ENCODE measurements around the gene ZSWIM6. TPM values are rescaled to one million over a fixed set of nuclear protein-coding genes. Genes with fewer than 3 reads are reported as not detected.
A peak's percentile ranks its signal among the peaks of the same experiment; 100 is the strongest.

The ZSWIM6 gene
- total RNA-seq, 2 donors from 2014 or later, result 3.2 to 4.9 TPM

- Mint-ChIP-seq H3K27me3 (peaks cover 13% of the 10 kb centered on the region), H3K9me3 (no peaks in the 10 kb centered on the region), H3K27ac (peak overlapping the region; percentile 63), H3K4me3 (peak overlapping the region; percentile 83), H3K36me3 (ENCODE audit: low read depth) (peaks cover 27% of the 10 kb centered on the region), H3K4me1 (peaks cover 23% of the 10 kb centered on the region)
- ATAC-seq (replicated peaks), result no peak
Measured at GRCh38 chr5:61333321-61333953, 1.4 kb downstream of the ZSWIM6 start.

DNA sequence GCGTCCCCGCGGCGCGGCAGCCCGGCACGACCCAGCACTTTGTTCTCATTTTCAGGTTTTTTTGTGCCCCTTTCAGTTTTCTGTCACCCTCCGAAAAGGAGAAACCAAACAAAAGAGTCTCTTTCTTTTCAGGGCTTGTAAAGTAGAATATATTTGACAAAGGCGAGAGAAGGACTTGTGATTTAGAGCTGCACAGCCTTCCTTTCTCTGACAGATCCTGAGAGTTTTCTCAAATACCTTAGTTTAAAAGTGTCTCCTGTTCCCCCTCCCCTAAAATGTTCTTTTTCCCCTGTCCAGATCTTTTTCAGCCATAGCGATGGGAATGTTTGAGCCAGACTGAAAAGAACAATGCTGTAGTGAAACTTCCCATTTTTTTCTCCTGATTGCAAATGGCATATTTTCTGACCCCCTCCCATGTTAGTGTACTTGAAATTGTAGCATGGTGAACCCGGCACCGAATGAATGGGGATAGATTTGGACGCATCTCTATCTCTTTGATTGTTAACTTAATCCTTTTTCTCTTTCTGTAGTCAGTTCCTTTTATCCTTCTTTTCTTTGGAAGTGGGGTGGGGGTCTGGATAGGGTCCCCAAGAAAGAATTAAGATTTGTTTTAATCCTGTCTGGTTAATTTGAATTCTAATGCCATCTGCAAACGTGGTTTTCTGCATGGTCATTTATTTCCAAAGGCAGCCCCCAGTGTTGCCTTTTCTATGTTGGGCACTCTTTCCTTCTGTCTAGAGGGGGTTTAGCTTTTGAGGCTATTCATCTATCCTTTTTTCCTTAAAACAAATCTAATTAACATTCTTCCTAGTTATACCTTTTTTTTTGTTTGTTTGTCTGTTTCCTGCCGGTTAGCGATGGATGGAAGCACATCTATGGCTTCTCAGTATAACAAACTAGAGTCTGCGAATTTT lies 2.2 kb downstream of the ZSWIM6 start:
- Mint-ChIP-seq H3K9me3 (no peaks in the 10 kb centered on the region), H3K36me3 (ENCODE audit: low read depth) (peaks cover 27% of the 10 kb centered on the region), H3K27me3 (peaks cover 5% of the 10 kb centered on the region), H3K27ac (peak overlapping the region; percentile 63), H3K4me3 (peak overlapping the region; percentile 83), H3K4me1 (peaks cover 15% of the 10 kb centered on the region)
- no peak for ATAC-seq (replicated peaks)

GRCh38 chr5:61334868-61335615 lies 3.0 kb downstream of the ZSWIM6 start:
- Mint-ChIP-seq H3K27me3 (peaks cover 4% of the 10 kb centered on the region), H3K27ac (no peak overlapping the region), H3K4me1 (peaks cover 14% of the 10 kb centered on the region), H3K9me3 (no peaks in the 10 kb centered on the region), H3K4me3 (peak overlapping the region; percentile 83), H3K36me3 (ENCODE audit: low read depth) (peaks cover 27% of the 10 kb centered on the region)
- ATAC-seq (replicated peaks), result no peak

DNA sequence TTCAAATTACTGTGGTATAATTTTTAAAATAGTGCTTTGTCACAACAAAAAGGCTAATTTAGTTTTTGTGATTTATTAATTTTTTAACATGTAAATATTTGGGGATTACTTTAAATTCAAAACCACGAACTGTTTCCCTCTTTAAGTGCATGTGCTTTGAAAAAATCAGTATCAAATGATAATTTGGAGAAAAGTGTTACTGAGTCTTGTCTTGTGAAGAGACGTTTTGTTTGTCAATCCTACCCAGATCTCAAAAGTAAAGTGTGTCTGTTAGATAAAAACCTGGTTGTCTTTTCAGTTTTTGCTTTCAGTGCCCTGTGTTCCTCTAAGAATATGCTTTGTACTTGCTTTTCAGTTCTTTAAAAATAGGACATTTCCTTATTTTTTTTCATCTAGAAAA lies 7.7 kb downstream of the ZSWIM6 start:
- Mint-ChIP-seq H3K4me1 (peaks cover 11% of the 10 kb centered on the region), H3K4me3 (no peak overlapping the region), H3K27ac (no peak overlapping the region), H3K27me3 (no peaks in the 10 kb centered on the region), H3K36me3 (ENCODE audit: low read depth) (peaks cover 11% of the 10 kb centered on the region), H3K9me3 (no peaks in the 10 kb centered on the region)
- no peak for ATAC-seq (replicated peaks)

DNA sequence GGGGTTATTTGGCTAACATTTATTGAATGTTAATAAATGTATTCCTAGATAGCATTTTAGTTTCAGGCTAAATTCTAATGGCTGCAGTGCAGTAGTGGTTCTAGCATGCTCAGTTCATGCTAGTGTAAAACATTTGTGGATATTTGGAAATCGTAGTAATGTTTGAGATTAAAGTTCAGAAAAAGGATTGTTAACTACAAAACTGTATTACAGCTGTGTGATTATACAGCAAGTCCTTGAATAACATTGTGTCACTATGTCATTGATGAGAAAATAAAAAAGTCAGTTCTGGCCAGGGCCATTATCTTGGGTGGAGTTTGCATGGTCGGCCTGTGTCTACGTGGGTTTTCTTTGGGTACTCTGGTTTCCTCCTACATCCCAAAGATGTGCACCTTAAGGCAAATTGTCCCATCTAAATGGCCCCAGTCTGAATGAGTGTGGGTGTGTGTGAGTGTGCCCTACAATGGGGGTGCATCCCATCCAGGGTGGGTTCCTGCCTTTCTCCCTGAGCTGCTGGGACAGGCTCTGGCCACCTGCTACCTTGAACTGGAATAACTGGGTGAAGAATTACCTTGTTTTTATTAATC lies 8.8 kb downstream of the ZSWIM6 start:
- H3K9me3 Mint-ChIP-seq, result no peaks in the 10 kb centered on the region
- H3K36me3 Mint-ChIP-seq (ENCODE audit: low read depth), result peaks cover 10% of the 10 kb centered on the region
- no peaks in the 10 kb centered on the region for H3K27me3 Mint-ChIP-seq
- peaks cover 10% of the 10 kb centered on the region for H3K4me1 Mint-ChIP-seq
- H3K27ac Mint-ChIP-seq, result no peak overlapping the region
- H3K4me3 Mint-ChIP-seq, result no peak overlapping the region
- ATAC-seq (replicated peaks), result no peak

DNA sequence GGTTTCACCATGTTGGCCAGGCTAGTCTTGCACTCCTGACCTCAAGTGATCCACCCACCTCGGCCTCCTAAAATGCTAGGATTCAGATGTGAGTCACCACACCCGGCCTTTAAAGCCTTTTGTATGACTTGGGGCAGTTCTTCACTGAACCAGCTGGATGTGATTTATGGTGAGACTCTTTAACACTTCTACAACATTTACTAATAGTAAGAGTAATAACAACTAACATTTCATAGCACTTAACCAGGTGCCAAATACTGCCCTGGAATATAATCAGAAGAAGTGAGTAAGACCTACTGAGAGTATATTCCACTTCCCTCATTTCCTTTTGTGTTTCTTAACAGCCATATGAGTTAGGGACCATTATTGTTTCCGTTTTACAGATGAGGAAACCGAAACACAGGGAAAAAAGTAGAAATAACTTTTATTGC lies 10.0 kb downstream of the ZSWIM6 start:
- Mint-ChIP-seq H3K4me1 (peaks cover 5% of the 10 kb centered on the region), H3K36me3 (ENCODE audit: low read depth) (no peaks in the 10 kb centered on the region), H3K4me3 (peak overlapping the region; percentile 23), H3K27me3 (no peaks in the 10 kb centered on the region), H3K27ac (peak overlapping the region; percentile 50), H3K9me3 (no peaks in the 10 kb centered on the region)
- peak; percentile 98 for ATAC-seq (replicated peaks)

DNA sequence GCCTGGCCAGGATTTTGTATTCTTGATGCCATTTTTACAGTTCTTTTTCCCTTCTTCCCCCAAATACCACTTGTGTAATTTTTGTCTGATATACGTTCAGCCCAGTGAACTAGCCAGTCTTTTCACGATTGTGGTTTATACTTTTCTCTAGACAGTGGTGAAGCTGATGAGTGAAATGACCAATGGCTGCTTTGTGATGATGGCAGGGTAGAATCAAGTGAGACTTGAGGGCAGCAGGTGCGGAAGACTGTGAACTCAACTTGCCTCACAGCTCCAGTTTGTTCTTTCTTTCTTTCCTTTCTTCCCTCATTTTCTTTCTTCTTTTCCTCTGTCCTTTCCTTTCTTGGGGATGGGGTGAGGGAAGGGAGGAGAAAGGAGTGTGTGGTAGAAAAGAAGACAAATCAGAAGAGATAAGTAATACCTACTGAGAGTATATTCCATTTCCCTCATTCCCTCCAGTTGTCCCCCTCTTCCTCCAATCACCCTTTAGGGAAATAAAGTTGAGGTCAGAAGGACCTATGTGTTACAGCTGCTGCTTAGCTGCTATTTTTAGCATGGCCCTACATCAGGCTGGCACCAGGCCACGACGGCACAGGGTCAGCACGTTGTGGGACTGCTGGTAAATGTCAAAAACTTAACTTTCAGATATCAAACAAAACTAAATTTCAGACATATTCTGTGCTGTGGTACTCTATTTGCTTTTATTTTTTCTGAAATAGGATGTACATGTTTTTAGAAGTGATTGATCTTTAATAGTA lies 12.3 kb downstream of the ZSWIM6 start:
- ATAC-seq (replicated peaks), result no peak
- Mint-ChIP-seq H3K4me1 (peaks cover 11% of the 10 kb centered on the region), H3K27ac (no peak overlapping the region), H3K9me3 (no peaks in the 10 kb centered on the region), H3K4me3 (no peak overlapping the region), H3K27me3 (no peaks in the 10 kb centered on the region), H3K36me3 (ENCODE audit: low read depth) (no peaks in the 10 kb centered on the region)

DNA sequence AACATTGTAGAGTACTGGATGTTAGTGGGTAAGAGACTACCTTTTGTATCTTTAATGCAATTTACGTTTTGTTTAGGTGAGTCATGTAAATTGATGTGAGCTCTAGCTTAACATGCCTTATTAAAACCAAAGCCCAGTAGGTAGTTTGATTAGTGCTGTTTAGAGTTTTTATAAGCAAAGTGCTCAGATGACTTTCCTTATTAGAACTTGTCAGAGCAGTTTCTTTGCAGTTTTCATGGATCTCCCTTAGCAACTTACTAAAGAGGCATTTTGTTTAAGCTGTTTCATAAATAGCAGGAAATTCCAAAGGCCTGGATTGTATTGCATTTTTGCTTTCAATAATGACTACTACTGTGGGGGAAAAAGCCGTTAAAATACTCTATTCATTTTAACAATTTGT lies 14.5 kb downstream of the ZSWIM6 start:
- no peaks in the 10 kb centered on the region for H3K27me3 Mint-ChIP-seq
- no peak overlapping the region for H3K27ac Mint-ChIP-seq
- H3K9me3 Mint-ChIP-seq, result no peaks in the 10 kb centered on the region
- peaks cover 11% of the 10 kb centered on the region for H3K4me1 Mint-ChIP-seq
- no peak for ATAC-seq (replicated peaks)
- H3K36me3 Mint-ChIP-seq (ENCODE audit: low read depth), result no peaks in the 10 kb centered on the region
- no peak overlapping the region for H3K4me3 Mint-ChIP-seq

DNA sequence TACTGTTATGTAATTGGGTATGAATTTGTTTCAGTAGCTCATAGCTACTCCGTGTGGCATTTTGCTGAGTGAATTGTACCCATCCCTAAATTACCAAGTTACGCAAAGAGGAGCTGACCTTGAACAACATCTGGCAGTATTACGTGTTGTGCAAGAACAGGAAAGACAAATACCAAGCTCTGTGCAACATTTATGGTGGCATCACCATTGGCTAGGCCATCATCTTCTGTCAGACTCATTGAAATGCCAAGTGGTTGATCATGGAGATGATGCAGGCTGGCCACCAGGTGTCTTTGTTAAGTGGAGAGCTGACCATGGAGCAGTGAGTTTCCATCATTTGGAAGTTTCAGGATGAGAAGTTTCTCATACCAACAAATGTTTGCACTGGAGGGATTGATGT lies 15.0 kb downstream of the ZSWIM6 start:
- no peaks in the 10 kb centered on the region for H3K9me3 Mint-ChIP-seq
- no peak overlapping the region for H3K27ac Mint-ChIP-seq
- H3K4me1 Mint-ChIP-seq, result peaks cover 11% of the 10 kb centered on the region
- H3K27me3 Mint-ChIP-seq, result no peaks in the 10 kb centered on the region
- H3K4me3 Mint-ChIP-seq, result no peak overlapping the region
- no peak for ATAC-seq (replicated peaks)
- H3K36me3 Mint-ChIP-seq (ENCODE audit: low read depth), result no peaks in the 10 kb centered on the region

GRCh38 chr5:61348447-61348846 lies 16.4 kb downstream of the ZSWIM6 start:
- H3K4me3 Mint-ChIP-seq, result no peak overlapping the region
- no peaks in the 10 kb centered on the region for H3K9me3 Mint-ChIP-seq
- no peaks in the 10 kb centered on the region for H3K36me3 Mint-ChIP-seq (ENCODE audit: low read depth)
- peaks cover 15% of the 10 kb centered on the region for H3K4me1 Mint-ChIP-seq
- H3K27ac Mint-ChIP-seq, result no peak overlapping the region
- no peak for ATAC-seq (replicated peaks)
- no peaks in the 10 kb centered on the region for H3K27me3 Mint-ChIP-seq

DNA sequence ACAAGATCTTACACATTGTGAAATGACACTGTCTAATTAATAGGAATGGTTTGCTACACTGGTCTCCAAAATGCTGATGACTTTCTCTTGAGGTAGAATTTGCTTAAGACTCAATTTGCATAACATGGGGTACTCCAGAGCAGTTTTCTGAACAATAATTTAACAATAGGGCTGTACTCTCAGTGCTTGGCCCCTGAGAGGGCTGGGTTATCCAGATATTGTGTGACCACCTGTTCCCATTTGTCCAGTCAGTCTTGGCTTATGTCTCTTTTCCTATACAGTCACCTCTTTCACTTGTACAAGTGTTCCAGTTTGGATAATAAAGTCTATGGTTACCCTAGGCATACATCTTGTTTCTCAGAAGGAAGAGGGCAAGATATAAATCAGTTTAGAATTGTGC lies 17.9 kb downstream of the ZSWIM6 start:
- no peak overlapping the region for H3K27ac Mint-ChIP-seq
- H3K9me3 Mint-ChIP-seq, result no peaks in the 10 kb centered on the region
- ATAC-seq (replicated peaks), result no peak
- H3K36me3 Mint-ChIP-seq (ENCODE audit: low read depth), result no peaks in the 10 kb centered on the region
- H3K4me1 Mint-ChIP-seq, result peaks cover 15% of the 10 kb centered on the region
- no peak overlapping the region for H3K4me3 Mint-ChIP-seq
- no peaks in the 10 kb centered on the region for H3K27me3 Mint-ChIP-seq

- no peak overlapping the region for H3K4me3 Mint-ChIP-seq
- H3K27me3 Mint-ChIP-seq, result no peaks in the 10 kb centered on the region
- no peak for ATAC-seq (replicated peaks)
- no peaks in the 10 kb centered on the region for H3K36me3 Mint-ChIP-seq (ENCODE audit: low read depth)
- peaks cover 15% of the 10 kb centered on the region for H3K4me1 Mint-ChIP-seq
- H3K27ac Mint-ChIP-seq, result no peak overlapping the region
- no peaks in the 10 kb centered on the region for H3K9me3 Mint-ChIP-seq
Measured at GRCh38 chr5:61350535-61350934, 18.5 kb downstream of the ZSWIM6 start.

DNA sequence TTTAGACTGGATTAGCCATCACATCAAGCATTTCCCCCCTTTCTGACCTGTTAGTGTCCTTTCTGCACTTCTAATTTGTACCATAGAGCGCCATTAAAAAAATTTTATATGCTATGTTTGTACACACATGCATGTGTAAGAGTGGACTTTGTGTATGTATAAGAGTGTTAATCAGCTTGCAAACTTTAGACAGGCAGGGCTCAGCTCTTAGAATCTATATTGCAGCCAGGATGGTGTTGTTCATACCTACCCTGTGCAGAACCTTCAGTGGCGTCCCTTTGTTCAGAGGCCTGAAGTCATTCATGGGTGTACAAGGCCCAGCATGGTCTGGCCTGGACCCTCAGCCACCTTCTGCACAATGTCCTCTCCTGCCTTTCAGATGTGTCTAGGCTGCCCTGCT lies 19.7 kb downstream of the ZSWIM6 start:
- no peaks in the 10 kb centered on the region for H3K36me3 Mint-ChIP-seq (ENCODE audit: low read depth)
- H3K4me1 Mint-ChIP-seq, result peaks cover 15% of the 10 kb centered on the region
- ATAC-seq (replicated peaks), result no peak
- H3K27me3 Mint-ChIP-seq, result no peaks in the 10 kb centered on the region
- no peak overlapping the region for H3K27ac Mint-ChIP-seq
- no peaks in the 10 kb centered on the region for H3K9me3 Mint-ChIP-seq
- H3K4me3 Mint-ChIP-seq, result no peak overlapping the region

DNA sequence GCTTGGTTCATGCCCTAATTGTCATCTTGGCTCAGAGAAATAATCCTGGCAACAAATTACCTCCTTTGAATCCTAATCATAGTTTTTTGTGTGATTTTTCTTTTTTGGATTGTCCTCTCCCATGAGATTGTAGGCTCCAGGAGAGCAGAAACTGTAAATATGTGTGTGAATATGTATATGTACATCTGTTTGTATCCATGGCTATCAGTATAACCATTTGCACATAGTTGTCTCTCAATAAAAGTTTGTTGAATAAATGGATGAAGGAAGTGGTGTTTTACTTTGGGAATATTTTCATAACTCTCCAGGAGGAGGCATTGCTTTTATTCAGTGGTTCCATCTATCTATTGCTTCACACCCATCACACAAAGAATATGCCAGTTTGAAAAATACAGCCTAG lies 20.1 kb downstream of the ZSWIM6 start:
- Mint-ChIP-seq H3K9me3 (no peaks in the 10 kb centered on the region), H3K36me3 (ENCODE audit: low read depth) (no peaks in the 10 kb centered on the region), H3K27ac (no peak overlapping the region), H3K4me1 (peaks cover 15% of the 10 kb centered on the region), H3K4me3 (no peak overlapping the region), H3K27me3 (no peaks in the 10 kb centered on the region)
- no peak for ATAC-seq (replicated peaks)
